Measurements from ENCODE around the gene TTC28. TPM values are rescaled to one million over a fixed set of nuclear protein-coding genes. Genes with fewer than 3 reads are reported as not detected.

Gene TTC28
- total RNA-seq, 1 donor from 2014 or later, result 46.2 TPM

DNA sequence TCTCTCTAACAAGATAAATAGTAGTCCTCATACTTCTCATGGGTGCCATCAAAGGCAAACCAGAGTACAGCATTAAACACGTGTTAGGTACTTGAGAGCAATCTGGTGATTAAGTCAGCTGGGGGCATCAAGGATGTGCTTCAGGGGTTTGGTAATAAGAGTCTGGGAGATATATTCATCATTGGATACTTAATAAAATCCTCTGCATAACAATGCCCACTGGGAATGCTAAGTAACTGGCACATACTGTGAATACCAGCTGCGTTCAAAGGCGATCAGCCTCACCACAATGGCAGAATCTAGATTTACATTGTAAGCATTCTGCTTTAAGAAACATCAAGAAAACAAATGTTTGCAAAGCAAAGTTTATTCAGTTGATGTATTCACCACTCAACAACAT, 492.0 kb downstream of the TTC28 start:
- peak; percentile 17 for DNase-seq (ENCODE audit: low spot score)
- peaks cover 16% of the 10 kb centered on the region for H4K20me1 ChIP-seq (ENCODE audit: low read depth)
- H3K27ac Mint-ChIP-seq, result no peak overlapping the region

DNA sequence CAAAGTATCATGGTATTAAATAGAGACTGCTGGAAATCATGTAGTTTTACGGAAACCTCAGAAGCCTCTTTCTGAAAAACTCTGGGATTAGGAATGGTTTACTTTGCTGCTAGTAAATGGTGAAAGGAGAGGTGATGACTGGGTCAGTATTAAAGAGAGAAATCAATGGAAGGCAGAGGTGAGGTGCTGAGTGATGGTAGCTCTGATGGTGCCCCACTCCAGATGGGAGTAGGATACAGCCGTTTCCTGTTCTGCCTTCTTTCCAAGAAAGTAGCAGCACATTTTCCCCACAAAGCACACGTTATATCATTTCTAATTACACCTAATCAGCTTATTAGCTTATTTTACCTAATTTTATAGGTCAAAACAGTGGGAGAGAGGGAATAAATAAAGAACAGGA, 493.0 kb downstream of the TTC28 start:
- Mint-ChIP-seq H3K4me3 (no peak overlapping the region), H3K9me3 (peaks cover 8% of the 10 kb centered on the region), H3K27ac (no peak overlapping the region), H3K36me3 (peaks cover 7% of the 10 kb centered on the region), H3K27me3 (ENCODE audit: insufficient read depth, low read depth) (no peaks in the 10 kb centered on the region), H3K4me1 (peaks cover 20% of the 10 kb centered on the region)
- H4K20me1 ChIP-seq (ENCODE audit: low read depth), result peaks cover 16% of the 10 kb centered on the region
- peaks cover 18% of the 10 kb centered on the region for H3F3A ChIP-seq (ENCODE audit: low read depth)
- no peaks in the 10 kb centered on the region for H3K36me3 ChIP-seq
- H3K9me3 ChIP-seq (ENCODE audit: low read depth), result no peaks in the 10 kb centered on the region
- H3K4me2 ChIP-seq, result no peak overlapping the region
- DNase-seq (ENCODE audit: low spot score), result no peak
- no peak overlapping the region for H2AFZ ChIP-seq (replicated peaks)
- H3K79me2 ChIP-seq (ENCODE audit: low read depth), result peaks cover 3% of the 10 kb centered on the region
- no peak overlapping the region for H3K9ac ChIP-seq
- no peak overlapping the region for H3K4me3 ChIP-seq
- no peaks in the 10 kb centered on the region for H3K27me3 ChIP-seq
- TF ChIP-seq EZH2phosphoT487 (IDR thresholded peaks at IDR 0.05) (no peak), EZH2 (IDR thresholded peaks at IDR 0.05) (no peak)
- TF ChIP-seq, protein P1, sequence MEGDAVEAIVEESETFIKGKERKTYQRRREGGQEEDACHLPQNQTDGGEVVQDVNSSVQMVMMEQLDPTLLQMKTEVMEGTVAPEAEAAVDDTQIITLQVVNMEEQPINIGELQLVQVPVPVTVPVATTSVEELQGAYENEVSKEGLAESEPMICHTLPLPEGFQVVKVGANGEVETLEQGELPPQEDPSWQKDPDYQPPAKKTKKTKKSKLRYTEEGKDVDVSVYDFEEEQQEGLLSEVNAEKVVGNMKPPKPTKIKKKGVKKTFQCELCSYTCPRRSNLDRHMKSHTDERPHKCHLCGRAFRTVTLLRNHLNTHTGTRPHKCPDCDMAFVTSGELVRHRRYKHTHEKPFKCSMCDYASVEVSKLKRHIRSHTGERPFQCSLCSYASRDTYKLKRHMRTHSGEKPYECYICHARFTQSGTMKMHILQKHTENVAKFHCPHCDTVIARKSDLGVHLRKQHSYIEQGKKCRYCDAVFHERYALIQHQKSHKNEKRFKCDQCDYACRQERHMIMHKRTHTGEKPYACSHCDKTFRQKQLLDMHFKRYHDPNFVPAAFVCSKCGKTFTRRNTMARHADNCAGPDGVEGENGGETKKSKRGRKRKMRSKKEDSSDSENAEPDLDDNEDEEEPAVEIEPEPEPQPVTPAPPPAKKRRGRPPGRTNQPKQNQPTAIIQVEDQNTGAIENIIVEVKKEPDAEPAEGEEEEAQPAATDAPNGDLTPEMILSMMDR (IDR thresholded peaks at IDR 0.05), result no peak
- H3K4me1 ChIP-seq, result peaks cover 18% of the 10 kb centered on the region
- H3K27ac ChIP-seq, result no peak overlapping the region

More for the DNA sequence above, 492.0 kb downstream of the TTC28 start:
- peaks cover 18% of the 10 kb centered on the region for H3F3A ChIP-seq (ENCODE audit: low read depth)
- H3K27me3 ChIP-seq, result no peaks in the 10 kb centered on the region
- peaks cover 7% of the 10 kb centered on the region for H3K36me3 Mint-ChIP-seq
- peaks cover 20% of the 10 kb centered on the region for H3K4me1 Mint-ChIP-seq
- no peak overlapping the region for H3K27ac ChIP-seq
- H3K9me3 Mint-ChIP-seq, result peaks cover 12% of the 10 kb centered on the region
- no peak overlapping the region for H3K4me3 ChIP-seq
- no peak overlapping the region for H3K9ac ChIP-seq
- H3K27me3 Mint-ChIP-seq (ENCODE audit: insufficient read depth, low read depth), result no peaks in the 10 kb centered on the region
- no peaks in the 10 kb centered on the region for H3K9me3 ChIP-seq (ENCODE audit: low read depth)
- H2AFZ ChIP-seq (replicated peaks), result no peak overlapping the region
- TF ChIP-seq EZH2phosphoT487 (IDR thresholded peaks at IDR 0.05), result no peak
- no peak overlapping the region for H3K4me2 ChIP-seq
- peaks cover 3% of the 10 kb centered on the region for H3K79me2 ChIP-seq (ENCODE audit: low read depth)
- H3K4me1 ChIP-seq, result peaks cover 18% of the 10 kb centered on the region
- H3K4me3 Mint-ChIP-seq, result no peak overlapping the region
- H3K36me3 ChIP-seq, result no peaks in the 10 kb centered on the region

DNA sequence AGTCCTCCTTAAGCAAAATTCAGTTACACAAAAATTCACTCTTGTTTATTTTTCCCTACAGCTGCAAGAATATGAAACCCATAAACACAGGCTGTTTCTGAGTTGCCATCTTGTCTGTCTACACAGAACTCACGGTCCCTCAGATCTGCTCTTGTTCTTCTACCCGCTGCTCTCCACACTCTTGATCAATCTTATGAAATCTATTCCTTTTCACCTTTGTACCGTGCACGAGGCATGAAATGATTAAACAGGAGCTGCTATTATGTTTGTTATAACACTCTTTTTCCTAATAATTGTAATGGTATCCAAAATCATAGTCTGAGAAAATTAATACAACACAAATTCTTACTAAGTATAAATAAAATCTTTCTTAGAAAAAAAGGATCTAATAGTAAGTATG, 494.5 kb downstream of the TTC28 start:
- Histone ChIP-seq H3K4me2 (no peak overlapping the region), H3K27ac (no peak overlapping the region), H2AFZ (replicated peaks) (no peak overlapping the region), H4K20me1 (ENCODE audit: low read depth) (peaks cover 16% of the 10 kb centered on the region), H3K79me2 (ENCODE audit: low read depth) (peaks cover 6% of the 10 kb centered on the region), H3F3A (ENCODE audit: low read depth) (peaks cover 18% of the 10 kb centered on the region), H3K27me3 (no peaks in the 10 kb centered on the region), H3K36me3 (no peaks in the 10 kb centered on the region), H3K9ac (no peak overlapping the region), H3K9me3 (ENCODE audit: low read depth) (no peaks in the 10 kb centered on the region), H3K4me3 (no peak overlapping the region), H3K4me1 (peaks cover 18% of the 10 kb centered on the region)
- no peaks in the 10 kb centered on the region for H3K36me3 Mint-ChIP-seq
- TF ChIP-seq, protein P1 (IDR thresholded peaks at IDR 0.05), result no peak
- TF ChIP-seq EZH2phosphoT487 (IDR thresholded peaks at IDR 0.05), result no peak
- no peak for TF ChIP-seq EZH2 (IDR thresholded peaks at IDR 0.05)
- peaks cover 22% of the 10 kb centered on the region for H3K4me1 Mint-ChIP-seq
- no peak for DNase-seq (ENCODE audit: low spot score)
- H3K27me3 Mint-ChIP-seq (ENCODE audit: insufficient read depth, low read depth), result no peaks in the 10 kb centered on the region
- no peaks in the 10 kb centered on the region for H3K9me3 Mint-ChIP-seq
- H3K27ac Mint-ChIP-seq, result no peak overlapping the region
- no peak overlapping the region for H3K4me3 Mint-ChIP-seq

DNA sequence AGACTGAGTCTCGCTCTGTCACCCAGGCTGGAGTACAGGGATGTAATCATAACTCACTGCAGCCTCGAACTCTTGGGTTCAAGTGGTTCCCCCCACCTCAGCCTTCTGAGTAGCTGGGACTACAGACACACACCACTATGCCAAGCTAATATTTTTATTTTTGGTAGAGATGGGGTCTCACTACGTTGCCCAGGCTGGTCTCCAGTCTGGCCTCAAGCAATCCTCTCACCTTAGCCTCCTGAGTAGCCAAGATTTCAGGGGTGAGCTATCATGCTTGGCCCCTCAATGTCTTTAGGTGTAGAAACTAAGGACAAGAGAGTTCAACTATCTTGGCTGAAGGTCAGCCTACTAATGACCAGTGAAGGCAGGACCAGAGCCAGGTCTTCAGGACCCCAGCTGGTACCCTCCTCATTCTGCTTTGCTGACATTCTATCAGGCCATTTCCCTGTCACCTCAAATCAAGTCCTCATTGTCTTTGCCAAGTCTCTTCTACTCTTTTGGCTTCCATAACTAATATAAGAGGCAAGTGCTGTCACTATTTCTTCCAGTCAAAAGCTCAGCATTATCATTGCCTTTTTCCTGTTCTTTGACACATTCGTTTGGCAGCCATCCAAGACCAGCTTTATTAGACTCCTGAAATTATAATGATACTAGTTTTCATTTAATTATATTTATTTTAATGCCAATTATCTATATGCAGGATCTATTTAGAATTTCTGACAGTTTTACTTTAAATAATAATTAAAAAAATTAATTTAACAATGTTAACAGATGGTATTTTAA, 496.4 kb downstream of the TTC28 start:
- H3K4me1 ChIP-seq, result peaks cover 8% of the 10 kb centered on the region
- no peaks in the 10 kb centered on the region for H3K27me3 Mint-ChIP-seq (ENCODE audit: insufficient read depth, low read depth)
- no peak overlapping the region for H3K27ac ChIP-seq
- H3K36me3 Mint-ChIP-seq, result peaks cover 4% of the 10 kb centered on the region
- no peaks in the 10 kb centered on the region for H3K36me3 ChIP-seq
- H3K4me2 ChIP-seq, result no peak overlapping the region
- H2AFZ ChIP-seq (replicated peaks), result no peak overlapping the region
- H3K9me3 ChIP-seq (ENCODE audit: low read depth), result no peaks in the 10 kb centered on the region
- H3K9ac ChIP-seq, result no peak overlapping the region
- TF ChIP-seq, protein P1 (IDR thresholded peaks at IDR 0.05), result no peak
- TF ChIP-seq EZH2phosphoT487 (IDR thresholded peaks at IDR 0.05) (no peak), EZH2 (IDR thresholded peaks at IDR 0.05) (no peak)
- no peak overlapping the region for H3K4me3 ChIP-seq
- H3K9me3 Mint-ChIP-seq, result no peaks in the 10 kb centered on the region
- no peak overlapping the region for H3K4me3 Mint-ChIP-seq
- H3F3A ChIP-seq (ENCODE audit: low read depth), result peaks cover 5% of the 10 kb centered on the region
- no peak overlapping the region for H3K27ac Mint-ChIP-seq
- peaks cover 11% of the 10 kb centered on the region for H3K4me1 Mint-ChIP-seq
- DNase-seq (ENCODE audit: low spot score), result no peak
- no peaks in the 10 kb centered on the region for H3K27me3 ChIP-seq
- peaks cover 3% of the 10 kb centered on the region for H3K79me2 ChIP-seq (ENCODE audit: low read depth)
- peaks cover 8% of the 10 kb centered on the region for H4K20me1 ChIP-seq (ENCODE audit: low read depth)
